ENCODE data around the gene GSTP1.

DNA sequence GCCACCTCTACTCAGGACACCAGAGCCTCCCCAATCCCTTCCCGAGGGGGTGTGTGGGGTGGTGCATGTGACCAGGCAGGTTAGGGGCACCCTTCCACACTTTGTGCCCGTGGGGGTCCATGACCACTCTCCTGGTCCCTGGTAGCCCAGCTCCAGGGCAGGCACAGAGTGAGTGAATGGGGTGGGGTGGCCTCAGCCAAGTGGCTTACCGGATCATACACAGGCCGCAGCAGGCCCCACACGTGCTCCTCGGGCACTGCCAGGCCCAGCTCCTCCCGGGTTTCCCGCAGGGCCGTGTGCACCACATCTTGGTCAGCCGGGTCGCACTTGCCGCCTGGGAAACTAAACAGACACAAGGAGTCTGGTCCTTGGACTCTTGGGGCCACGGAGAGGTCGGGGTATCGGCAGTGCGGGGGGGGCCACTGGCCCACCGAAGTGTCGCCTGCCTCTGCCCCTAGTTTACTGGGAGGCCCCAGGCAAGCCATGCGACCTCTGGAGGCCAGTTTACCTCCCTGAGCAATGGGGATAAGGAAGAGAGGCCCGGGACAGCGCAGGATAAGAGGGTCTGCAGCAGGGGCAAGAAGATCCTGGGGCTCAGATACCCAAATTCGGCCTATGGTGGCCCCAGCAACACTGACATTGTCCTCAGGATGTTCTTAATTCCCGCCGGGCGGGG lies 45.2 kb downstream of the GSTP1 start:
- TF ChIP-seq, protein P1, sequence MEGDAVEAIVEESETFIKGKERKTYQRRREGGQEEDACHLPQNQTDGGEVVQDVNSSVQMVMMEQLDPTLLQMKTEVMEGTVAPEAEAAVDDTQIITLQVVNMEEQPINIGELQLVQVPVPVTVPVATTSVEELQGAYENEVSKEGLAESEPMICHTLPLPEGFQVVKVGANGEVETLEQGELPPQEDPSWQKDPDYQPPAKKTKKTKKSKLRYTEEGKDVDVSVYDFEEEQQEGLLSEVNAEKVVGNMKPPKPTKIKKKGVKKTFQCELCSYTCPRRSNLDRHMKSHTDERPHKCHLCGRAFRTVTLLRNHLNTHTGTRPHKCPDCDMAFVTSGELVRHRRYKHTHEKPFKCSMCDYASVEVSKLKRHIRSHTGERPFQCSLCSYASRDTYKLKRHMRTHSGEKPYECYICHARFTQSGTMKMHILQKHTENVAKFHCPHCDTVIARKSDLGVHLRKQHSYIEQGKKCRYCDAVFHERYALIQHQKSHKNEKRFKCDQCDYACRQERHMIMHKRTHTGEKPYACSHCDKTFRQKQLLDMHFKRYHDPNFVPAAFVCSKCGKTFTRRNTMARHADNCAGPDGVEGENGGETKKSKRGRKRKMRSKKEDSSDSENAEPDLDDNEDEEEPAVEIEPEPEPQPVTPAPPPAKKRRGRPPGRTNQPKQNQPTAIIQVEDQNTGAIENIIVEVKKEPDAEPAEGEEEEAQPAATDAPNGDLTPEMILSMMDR (IDR thresholded peaks at IDR 0.05): no peak
- no peak for TF ChIP-seq POLR2A (IDR thresholded peaks at IDR 0.05)
